Putamen (tissue), 1 donor: ENCODE results near the gene SLC7A6OS.

Experiments
- DNase-seq: peaks from one replicate; pipeline ENCODE4 v3.0.0-alpha.2; 2016; ENCODE audit warnings: low spot score

SLC7A6OS gene

GRCh38 chr16:68253721-68254120 lies 57.0 kb downstream of the SLC7A6OS start:
- DNase-seq, result no peak

DNA sequence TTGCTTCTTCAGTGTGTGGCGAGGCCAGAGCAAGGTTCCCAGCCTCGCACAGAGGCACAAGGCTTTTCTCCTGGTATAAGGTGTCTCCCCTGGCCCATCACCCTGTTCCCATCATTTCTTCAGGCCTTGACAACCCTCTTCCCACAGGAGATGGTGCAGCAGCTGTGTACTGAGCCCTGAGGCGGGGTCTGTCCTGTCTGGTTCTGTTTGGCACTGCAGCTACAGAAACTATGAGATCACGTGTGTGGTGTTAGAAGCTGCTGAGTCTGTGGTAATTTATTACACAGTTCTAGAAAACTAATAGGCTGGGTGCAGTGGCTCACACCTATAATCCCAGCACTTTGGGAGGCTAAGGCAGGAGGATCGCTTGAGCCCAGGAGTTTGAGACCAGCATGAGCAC lies 58.4 kb downstream of the SLC7A6OS start:
- no peak for DNase-seq

DNA sequence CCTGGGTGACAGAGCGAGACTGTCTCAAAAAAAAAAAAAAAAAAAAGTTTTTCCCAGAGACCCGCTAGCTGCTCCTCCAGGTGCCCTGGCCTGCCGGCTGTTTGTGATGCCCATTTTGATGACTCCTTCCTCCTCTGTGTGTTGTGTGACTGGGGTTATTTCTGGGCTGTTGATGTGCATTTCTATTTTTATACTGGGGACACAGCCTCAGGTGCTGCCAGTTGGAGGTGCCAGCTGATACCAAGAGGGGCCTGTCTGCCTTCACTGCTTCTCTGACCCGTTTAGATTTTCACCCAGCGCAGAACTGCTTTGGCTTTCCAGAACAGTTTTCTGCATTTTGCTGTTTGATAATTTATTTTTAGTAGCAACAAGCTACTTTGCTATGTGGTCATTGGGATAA lies 58.9 kb downstream of the SLC7A6OS start:
- DNase-seq, result no peak

DNA sequence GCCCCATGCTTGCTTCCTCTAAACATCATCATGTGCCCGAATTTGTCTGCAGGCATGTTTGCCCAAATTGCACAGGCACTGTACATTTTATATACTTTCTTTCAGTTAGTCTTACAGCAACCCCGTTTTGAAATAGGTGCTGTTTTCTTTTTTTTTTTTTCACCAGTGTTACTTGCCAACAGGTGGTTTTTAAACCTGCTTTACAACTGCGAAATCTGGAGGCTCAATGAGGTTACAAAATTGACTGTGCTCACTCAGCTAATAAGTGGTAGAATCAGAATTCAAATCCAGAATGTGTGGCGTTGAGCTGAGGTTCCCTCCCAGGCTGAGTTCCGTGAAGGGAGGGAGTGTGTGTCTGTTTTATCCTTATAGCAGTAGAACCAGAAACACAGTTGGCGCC lies 59.8 kb downstream of the SLC7A6OS start:
- no peak for DNase-seq

- no peak for DNase-seq
Observed at GRCh38 chr16:68249371-68249770, 61.4 kb downstream of the SLC7A6OS start.
